PC-3 (cell line): ENCODE results near the gene KIF18B.

ENCODE experiments used
- CTCF ChIP-seq: fragments of 300-600 bp; sonication (generic); conservative IDR thresholded peaks from 2 replicates; pipeline ENCODE4 v1.5.1; 2017; ENCODE audit warnings: antibody characterized with exemption, low read depth, mild to moderate bottlenecking, low read length
- EZH2 ChIP-seq: fragments of 300-600 bp; sonication (generic); IDR thresholded peaks from one replicate; pipeline ENCODE4 v1.6.1; 2017; ENCODE audit warnings: antibody characterized with exemption, mild to moderate bottlenecking, low read length; ENCODE audit not compliant: unreplicated experiment
- EZH2phosphoT487 ChIP-seq: fragments of 300-600 bp; sonication (generic); IDR thresholded peaks from 2 replicates; pipeline ENCODE4 v1.6.1; 2018; ENCODE audit warnings: mild to moderate bottlenecking, antibody characterized with exemption, low read length, borderline replicate concordance

- no peak for TF ChIP-seq EZH2phosphoT487
- TF ChIP-seq CTCF = no peak
- no peak for TF ChIP-seq EZH2
These were observed 30.1 kb downstream of the KIF18B start for GRCh38 chr17:44917456-44917855.
